IMR-90 (cell line): ENCODE data around the gene CCDC144A. TPM values are rescaled to one million over a fixed set of nuclear protein-coding genes. Genes with fewer than 3 reads are reported as not detected.
A peak's percentile ranks its signal among the peaks of the same experiment; 100 is the strongest.
"Not testable (repeated sequence)": the region's sequence is repeated elsewhere in the genome, so short reads cannot be mapped to it uniquely, and the experiment has no call there.

Experiments used
- ATAC-seq: fragments of 200-7000 bp; cut with Tn5 transposase; 2 replicates; pipeline ENCODE4 v1.9.1; 2020; ENCODE audit warnings: low read depth, mild to moderate bottlenecking, moderate library complexity
- BruUV-seq: library from RNA; stranded (reverse); fragments of 400-500 nt; replicated peaks from 2 replicates; lab custom pipeline; 2021; lab: Mats Ljungman, UMichigan
- CTCF ChIA-PET: fragments of 300-600 bp; formaldehyde crosslinking; extraction: SDS; loops from one replicate; lab custom pipeline; 2021; ENCODE audit warnings: antibody characterized with exemption; lab: Yijun Ruan, JAX
- POLR2A ChIA-PET: fragments of 300-600 bp; sonication (Branson Sonifier 250); formaldehyde crosslinking; loops from one replicate; lab custom pipeline; 2022; ENCODE audit warnings: antibody characterized with exemption; ENCODE audit not compliant: unreplicated experiment; lab: Charles Lee
- DNase-seq: peaks from one replicate; pipeline ENCODE4 v3.0.0; 2013
- H2AFZ ChIP-seq: replicated peaks from 2 replicates; pipeline ENCODE3; 2013; ENCODE audit warnings: low read length, mild to moderate bottlenecking; ENCODE audit not compliant: poor library complexity
- H2AK5ac ChIP-seq: 2 replicates; pipeline ENCODE4 v1.6.1; 2013; ENCODE audit warnings: low read depth, low read length, inconsistent platforms
- H2AK9ac ChIP-seq: replicated peaks from 2 replicates; pipeline ENCODE3; 2013; ENCODE audit warnings: mild to moderate bottlenecking, low read depth, low read length, moderate library complexity; ENCODE audit not compliant: poor library complexity
- H2BK120ac ChIP-seq: 2 replicates; pipeline ENCODE4 v1.6.1; 2013; ENCODE audit warnings: low read depth, low read length, inconsistent platforms
- H2BK15ac ChIP-seq: 3 replicates; pipeline ENCODE4 v1.6.1; 2013; ENCODE audit warnings: low read depth, low read length, inconsistent platforms
- H2BK20ac ChIP-seq: 2 replicates; pipeline ENCODE4 v1.6.1; 2013; ENCODE audit warnings: low read depth, mild to moderate bottlenecking, inconsistent platforms, low read length, moderate library complexity
- H2BK5ac ChIP-seq: 2 replicates; pipeline ENCODE4 v1.6.1; 2013; ENCODE audit warnings: mild to moderate bottlenecking, low read depth, low read length, inconsistent platforms; ENCODE audit not compliant: poor library complexity, severe bottlenecking
- H3K14ac ChIP-seq: replicated peaks from 2 replicates; pipeline ENCODE4 v1.6.1; 2013; ENCODE audit warnings: low read depth, low read length, inconsistent platforms
- H3K18ac ChIP-seq: 2 replicates; pipeline ENCODE4 v1.6.1; 2013; ENCODE audit warnings: low read depth, low read length, control low read depth
- H3K23ac ChIP-seq: 2 replicates; pipeline ENCODE4 v1.6.1; 2013; ENCODE audit warnings: low read depth, low read length, inconsistent platforms
- H3K27ac ChIP-seq: 2 replicates; pipeline ENCODE4 v1.5.1; 2013; ENCODE audit warnings: mild to moderate bottlenecking, control low read depth, low read length; ENCODE audit not compliant: insufficient read depth
- H3K27me3 ChIP-seq: 2 replicates; pipeline ENCODE4 v1.6.1; 2013; ENCODE audit warnings: low read length; ENCODE audit not compliant: control insufficient read depth, insufficient read depth
- H3K36me3 ChIP-seq: 2 replicates; pipeline ENCODE4 v1.6.1; 2013; ENCODE audit warnings: low read length, mixed read lengths; ENCODE audit not compliant: control insufficient read depth, insufficient read depth
- H3K4ac ChIP-seq: 2 replicates; pipeline ENCODE4 v1.6.1; 2013; ENCODE audit warnings: low read depth, low read length, inconsistent platforms
- H3K4me1 ChIP-seq: 2 replicates; pipeline ENCODE4 v1.6.1; 2013; ENCODE audit warnings: low read length, mixed read lengths; ENCODE audit not compliant: control insufficient read depth, insufficient read depth
- H3K4me2 ChIP-seq: 2 replicates; pipeline ENCODE4 v1.6.1; 2013; ENCODE audit warnings: low read depth, mild to moderate bottlenecking, control low read depth, low read length, moderate library complexity
- H3K4me3 ChIP-seq: 2 replicates; pipeline ENCODE4 v1.5.1; 2013; ENCODE audit warnings: low read depth, mild to moderate bottlenecking, control low read depth, low read length, moderate library complexity; ENCODE audit not compliant: insufficient read depth
- H3K56ac ChIP-seq: 2 replicates; pipeline ENCODE4 v1.6.1; 2013; ENCODE audit warnings: low read length, inconsistent platforms; ENCODE audit not compliant: insufficient read depth; ENCODE audit errors: extremely low read depth
- H3K79me1 ChIP-seq, 2 experiments: 2 replicates each; pipeline ENCODE4 v1.6.1; 2013; ENCODE audit warnings: low read length in 2 of 2, inconsistent platforms in 1 of 2, low read depth in 1 of 2
- H3K9ac ChIP-seq: 2 replicates; pipeline ENCODE4 v1.6.1; 2013; ENCODE audit warnings: low read depth, low read length, control low read depth
- H3K9me1 ChIP-seq: 2 replicates; pipeline ENCODE4 v1.6.1; 2013; ENCODE audit warnings: low read length, inconsistent platforms; ENCODE audit not compliant: insufficient read depth
- H3K9me3 ChIP-seq: 2 replicates; pipeline ENCODE4 v1.6.1; 2013; ENCODE audit warnings: low read length; ENCODE audit not compliant: control insufficient read depth, insufficient read depth
- H4K20me1 ChIP-seq: 2 replicates; pipeline ENCODE4 v1.6.1; 2013; ENCODE audit warnings: low read length, inconsistent platforms; ENCODE audit not compliant: insufficient read depth
- H4K5ac ChIP-seq: 2 replicates; pipeline ENCODE4 v1.6.1; 2013; ENCODE audit warnings: mild to moderate bottlenecking, low read depth, low read length, control low read depth
- H4K8ac ChIP-seq, 2 experiments: 2 replicates each; pipeline ENCODE4 v1.6.1; 2013; ENCODE audit warnings: low read depth in 2 of 2, low read length in 2 of 2, control low read depth in 1 of 2, inconsistent platforms in 1 of 2
- H4K91ac ChIP-seq: 2 replicates; pipeline ENCODE4 v1.6.1; 2013; ENCODE audit warnings: low read depth, low read length, inconsistent platforms; ENCODE audit not compliant: insufficient read depth
- WGBS, 2 experiments: methylation state at CpG; one replicate each; pipeline versions ENCODE4 v1.1.5 to v1.1.7; 2013; ENCODE audit warnings: missing lambda C conversion rate in 2 of 2; ENCODE audit not compliant: insufficient read length in 1 of 2; ENCODE audit errors: extremely low coverage in 2 of 2; 5-methylcytosine and 5-hydroxymethylcytosine counted together
- dilution Hi-C: fragments of 300-500 bp; cut with HindIII; formaldehyde crosslinking; loops from one replicate; pipeline ENCODE4 v1.14.3; 2018; ENCODE audit warnings: low sequenced_read_pairs; ENCODE audit not compliant: unreplicated experiment
- in situ Hi-C: fragments of 300-500 bp; cut with MboI; formaldehyde crosslinking; loops from 3 replicates; pipeline ENCODE4 v1.14.3; 2019; ENCODE audit warnings: low sequenced_read_pairs, inconsistent platforms, mixed read lengths
- intact Hi-C: fragments of 100-400 bp; cut with micrococcal nuclease; formaldehyde crosslinking; loops from 2 replicates; pipeline ENCODE4 v1.10.0; 2022
- polyA plus RNA-seq, 3 experiments: library from polyadenylated mRNA; depleted of rRNA; stranded (reverse); fragments of >200 nt; gene quantifications; 2 replicates each; pipeline ENCODE4 v1.2.3, GENCODE V29; 2012; ENCODE audit warnings: low replicate concordance in 1 of 3
- total RNA-seq: library from RNA; depleted of rRNA; stranded (reverse); fragments of >200 nt; gene quantifications from 2 replicates; pipeline ENCODE4 v1.2.3, GENCODE V29; 2012

CCDC144A gene
- total and polyA plus RNA-seq, 2 of the 4 experiments (the other 2 are of a cell fraction), result 0.51 to 1.4 TPM

DNA sequence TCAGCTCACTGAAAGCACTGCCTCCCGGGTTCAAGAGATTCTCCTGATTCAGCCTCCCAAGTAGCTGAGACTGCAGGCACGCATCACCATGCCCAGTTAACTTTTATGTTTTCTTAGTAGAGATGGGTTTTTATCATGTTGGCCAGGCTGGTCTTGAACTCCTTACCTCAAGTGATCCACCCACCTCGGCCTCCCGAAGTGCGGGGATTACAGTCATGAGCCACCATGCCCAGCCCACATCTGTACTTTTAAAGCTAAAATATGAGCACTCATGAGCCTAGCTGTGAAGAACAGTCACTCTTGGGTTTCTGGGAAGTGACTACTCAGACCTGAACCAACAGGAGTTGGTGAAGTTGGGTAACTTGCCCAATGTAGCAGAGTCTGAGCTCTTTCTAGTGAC is 120.2 kb downstream of the CCDC144A start:
- H4K8ac ChIP-seq, H3K18ac ChIP-seq, DNase-seq, intact Hi-C loops, H2AK9ac ChIP-seq, H3K9ac ChIP-seq, H2BK5ac ChIP-seq, CTCF ChIA-PET, H2BK15ac ChIP-seq, POLR2A ChIA-PET, H2BK20ac ChIP-seq, H3K9me1 ChIP-seq, H3K4me1 ChIP-seq, H3K27ac ChIP-seq, H3K9me3 ChIP-seq, H3K56ac ChIP-seq, in situ Hi-C loops, H3K4me3 ChIP-seq, H4K20me1 ChIP-seq, H2BK120ac ChIP-seq, H3K79me1 ChIP-seq, H3K23ac ChIP-seq, H2AK5ac ChIP-seq, H3K36me3 ChIP-seq, dilution Hi-C loops, H2AFZ ChIP-seq, H3K4ac ChIP-seq, BruUV-seq, H3K14ac ChIP-seq, H3K4me2 ChIP-seq, H4K91ac ChIP-seq, H4K5ac ChIP-seq, H3K27me3 ChIP-seq, ATAC-seq: not testable (repeated sequence)
- no CpG with 5 or more reads among the region's 5 CpGs for WGBS, 2 experiments

DNA sequence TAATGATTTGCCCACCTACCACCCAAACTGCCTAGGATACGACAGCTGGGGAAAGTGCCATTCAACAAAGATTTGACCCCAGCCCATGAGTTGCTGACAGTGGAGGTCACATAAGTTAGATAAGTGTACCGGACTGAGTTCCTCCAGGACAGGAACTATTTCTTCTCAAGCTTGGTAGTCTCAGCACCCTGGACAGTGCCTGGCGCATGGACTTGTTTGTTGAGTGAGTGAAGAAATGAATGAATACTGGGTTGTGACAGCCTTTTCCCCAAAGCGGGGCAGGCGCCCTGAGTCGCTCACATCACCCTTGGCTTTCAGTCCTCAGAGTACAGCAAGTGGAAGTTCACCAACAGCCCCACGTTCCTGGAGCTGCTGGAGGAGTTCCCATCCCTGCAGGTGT is 122.1 kb downstream of the CCDC144A start:
- BruUV-seq, H4K8ac ChIP-seq, CTCF ChIA-PET, H3K4me1 ChIP-seq, H4K91ac ChIP-seq, H3K9ac ChIP-seq, H4K20me1 ChIP-seq, intact Hi-C loops, POLR2A ChIA-PET, H3K4me2 ChIP-seq, H2AFZ ChIP-seq, H3K18ac ChIP-seq, H2BK15ac ChIP-seq, H3K9me1 ChIP-seq, H3K4ac ChIP-seq, ATAC-seq, H2BK120ac ChIP-seq, H3K23ac ChIP-seq, H3K9me3 ChIP-seq, H3K27ac ChIP-seq, H3K14ac ChIP-seq, H2BK20ac ChIP-seq, in situ Hi-C loops, H3K56ac ChIP-seq, H2AK9ac ChIP-seq, H2AK5ac ChIP-seq, H3K4me3 ChIP-seq, H3K27me3 ChIP-seq, H3K36me3 ChIP-seq, H2BK5ac ChIP-seq, H3K79me1 ChIP-seq, dilution Hi-C loops, H4K5ac ChIP-seq: not testable (repeated sequence)
- DNase-seq, result peak; percentile 37
- WGBS, 2 experiments, result 17% methylated on average over 1 of the region's 7 CpGs; no CpG with 5 or more reads in 1 of the 2 experiments
